Heart left ventricle (tissue), 13 donors: ENCODE results near the gene AKAP13.

ENCODE experiments used
- CTCF ChIP-seq, 12 donors: fragments of 200-600 bp; sonication (generic) in 4 of 12; IDR thresholded peaks; one replicate each; pipeline versions ENCODE4 v1.5.0 to v1.8.0; 2018 to 2022; ENCODE audit warnings: antibody characterized with exemption in 12 of 12, mild to moderate bottlenecking in 5 of 12
- POLR2A ChIP-seq, 2 donors: fragments of 450-650 bp; IDR thresholded peaks; one replicate each; pipeline ENCODE4 v1.6.1; 2017; ENCODE audit warnings: antibody characterized with exemption in 2 of 2, mild to moderate bottlenecking in 2 of 2, moderate library complexity in 2 of 2
- donor health status: ischemic (EF 13 %, LVEDD 7.1; RV severe dilation, severe dysfunction).
- donor health status: DM: no; HTN: yes; CAD: no.
- donor health status: DM: no; HTN: no; CAD: no.
- donor health status: ischemic (EF 25% LVEDD 6.9; RV normal size, moderate dysfunction).
- donor health status: ischemic (EF 25% LVEDD 5.7; RV mildly dilated, moderate dysfunction).
- donor health status: ischemic (EF 35%, LVEDD 5.7; RV mildly dilated, moderate dysfunction).
- donor health status: nonischemic (EF 11% LVEDD 7.7; RV severe dilation, severe dysfunction).
- donor health status: DM: yes; HTN: yes; CAD: no.
- donor health status: PGD.
- donor health status: ischemic (EF 29% LVEDD 5.4; RV normal size, mild dysfunction).
- donor health status: nonischemic (EF 23%, LVEDD 6.1; RV moderate dilation, normal function).

DNA sequence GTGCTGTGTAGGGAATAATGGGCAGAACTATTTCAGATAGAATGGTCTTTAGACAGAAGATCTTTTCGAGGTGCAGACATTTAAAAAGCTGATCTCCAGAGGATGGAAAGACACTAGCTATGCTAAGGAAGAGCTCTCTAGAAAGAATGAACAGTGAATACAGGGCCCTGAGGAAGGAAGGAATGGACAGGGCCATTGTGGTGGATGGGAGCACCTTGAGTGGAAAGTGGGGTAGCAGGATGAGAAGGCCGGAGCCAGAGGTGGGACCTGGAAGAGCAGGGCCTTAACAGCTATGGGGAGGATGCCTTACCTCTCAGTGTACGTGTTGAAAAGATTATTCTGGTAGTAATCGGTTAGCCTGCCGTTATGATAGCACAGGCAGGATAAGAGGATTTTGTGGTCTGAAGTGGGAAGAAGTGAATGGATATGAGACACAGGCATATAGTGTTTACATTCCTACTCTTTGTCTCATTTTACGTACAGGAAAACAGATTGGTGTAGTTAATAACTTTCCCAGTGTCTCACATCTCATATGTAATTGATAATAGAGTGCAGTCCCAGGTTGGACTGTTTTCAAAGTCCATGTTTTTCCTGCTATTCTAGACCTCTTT is 241.9 kb downstream of the AKAP13 start:
- TF ChIP-seq CTCF (IDR thresholded peaks at IDR 0.05) (no peak), POLR2A (IDR thresholded peaks at IDR 0.05) (no peak)
